ENCODE data around the gene PRM2.
"Not testable (repeated sequence)": the region's sequence is repeated elsewhere in the genome, so short reads cannot be mapped to it uniquely, and the experiment has no call there.

Gene PRM2

GRCh38 chr16:11289696-11290095 lies 13.4 kb upstream of the PRM2 start:
- not testable (repeated sequence) for DNase-seq (ENCODE audit: low read depth, low spot score)

DNA sequence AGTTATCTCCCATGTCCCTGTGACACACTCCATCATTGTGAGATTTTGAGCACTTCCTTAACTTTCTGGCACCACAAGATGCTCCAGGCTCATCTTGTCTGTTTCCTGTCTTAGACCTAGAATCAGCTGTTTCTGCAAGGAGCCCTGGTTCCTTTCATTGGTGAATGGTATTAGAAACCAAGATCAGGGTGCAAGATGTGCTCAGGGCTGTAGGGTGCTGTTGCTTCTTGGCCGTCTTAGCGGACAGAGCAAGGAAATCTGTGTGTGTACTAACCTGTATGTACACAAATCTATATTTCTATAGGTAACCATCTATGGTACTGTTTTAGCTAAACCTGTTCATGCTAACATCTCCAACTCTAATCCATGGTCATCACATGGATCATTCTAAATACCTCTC lies 12.9 kb upstream of the PRM2 start:
- DNase-seq (ENCODE audit: low read depth, low spot score) = no peak

- DNase-seq (ENCODE audit: low read depth, low spot score) = no peak
Measured at GRCh38 chr16:11285842-11286241, 9.6 kb upstream of the PRM2 start.

DNA sequence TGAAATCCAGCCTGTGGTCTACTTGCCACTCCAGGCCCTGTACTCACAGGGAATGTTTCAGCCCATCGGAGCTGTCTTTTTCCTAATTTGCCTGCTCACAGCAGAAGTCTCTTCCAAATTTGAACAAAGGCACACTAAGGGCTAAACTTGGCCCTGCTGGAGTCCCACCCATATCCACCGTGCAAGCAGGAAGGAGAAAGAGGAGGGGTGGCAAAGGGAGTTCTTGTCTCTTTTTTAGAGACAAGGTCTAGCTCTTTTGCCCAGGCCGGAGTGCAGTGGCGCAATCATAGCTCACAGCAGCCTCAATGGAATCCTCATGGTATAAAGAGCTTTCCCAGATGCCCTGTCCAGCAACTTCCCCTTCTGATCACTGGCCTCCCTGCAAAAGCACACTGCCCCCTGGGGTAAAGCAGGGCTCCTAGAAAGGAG lies 7.6 kb upstream of the PRM2 start:
- DNase-seq (ENCODE audit: low read depth, low spot score) = no peak

DNA sequence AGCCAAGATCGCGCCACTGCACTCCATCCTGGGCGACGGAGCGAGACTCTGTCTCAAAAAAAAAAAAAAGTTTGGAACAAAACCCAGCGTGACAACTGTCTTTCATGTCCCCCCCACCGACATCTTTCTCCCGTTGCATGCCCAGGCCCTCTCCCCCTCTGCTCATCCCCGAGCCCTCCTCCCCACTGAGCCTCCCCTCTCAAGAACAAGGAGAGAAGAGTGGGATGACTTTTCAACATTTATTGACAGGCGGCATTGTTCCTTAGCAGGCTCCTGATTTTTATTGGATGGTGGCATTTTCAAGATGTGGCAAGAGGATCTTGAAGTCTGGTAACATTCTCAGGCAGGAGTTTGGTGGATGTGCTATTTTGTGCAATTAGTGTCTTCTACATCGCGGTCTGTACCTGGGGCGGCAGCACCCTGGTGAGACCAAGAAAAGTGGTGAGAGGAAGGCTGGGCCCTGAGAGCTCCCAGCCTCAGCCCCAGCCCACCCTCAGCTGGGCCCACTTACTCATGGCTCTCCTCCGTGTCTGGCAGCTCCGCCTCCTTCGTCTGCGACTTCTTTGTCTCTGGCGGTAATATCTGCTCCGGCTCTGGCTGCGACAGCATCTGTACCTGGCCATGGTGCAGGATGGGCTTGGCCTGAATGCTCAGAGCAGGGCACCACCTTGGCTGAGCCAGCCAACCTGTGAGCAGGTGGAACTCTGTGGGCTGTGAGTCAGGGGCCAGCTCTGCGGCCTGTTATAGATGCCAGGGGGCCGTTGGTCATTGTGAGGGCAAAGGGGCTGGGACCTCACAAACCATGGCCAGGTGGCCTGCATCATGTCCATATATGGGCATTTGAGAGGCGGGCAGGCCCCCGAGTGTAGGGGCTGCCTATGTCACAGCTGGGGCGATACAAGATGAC lies 4.6 kb upstream of the PRM2 start, which contains the start of gene PRM1:
Gene PRM1, minus strand, starts transcription at position 715 of the 907 bp plus-strand sequence. Its CDS starts 92 bp downstream, at position 623.
- DNase-seq (ENCODE audit: low read depth, low spot score) = no peak

DNA sequence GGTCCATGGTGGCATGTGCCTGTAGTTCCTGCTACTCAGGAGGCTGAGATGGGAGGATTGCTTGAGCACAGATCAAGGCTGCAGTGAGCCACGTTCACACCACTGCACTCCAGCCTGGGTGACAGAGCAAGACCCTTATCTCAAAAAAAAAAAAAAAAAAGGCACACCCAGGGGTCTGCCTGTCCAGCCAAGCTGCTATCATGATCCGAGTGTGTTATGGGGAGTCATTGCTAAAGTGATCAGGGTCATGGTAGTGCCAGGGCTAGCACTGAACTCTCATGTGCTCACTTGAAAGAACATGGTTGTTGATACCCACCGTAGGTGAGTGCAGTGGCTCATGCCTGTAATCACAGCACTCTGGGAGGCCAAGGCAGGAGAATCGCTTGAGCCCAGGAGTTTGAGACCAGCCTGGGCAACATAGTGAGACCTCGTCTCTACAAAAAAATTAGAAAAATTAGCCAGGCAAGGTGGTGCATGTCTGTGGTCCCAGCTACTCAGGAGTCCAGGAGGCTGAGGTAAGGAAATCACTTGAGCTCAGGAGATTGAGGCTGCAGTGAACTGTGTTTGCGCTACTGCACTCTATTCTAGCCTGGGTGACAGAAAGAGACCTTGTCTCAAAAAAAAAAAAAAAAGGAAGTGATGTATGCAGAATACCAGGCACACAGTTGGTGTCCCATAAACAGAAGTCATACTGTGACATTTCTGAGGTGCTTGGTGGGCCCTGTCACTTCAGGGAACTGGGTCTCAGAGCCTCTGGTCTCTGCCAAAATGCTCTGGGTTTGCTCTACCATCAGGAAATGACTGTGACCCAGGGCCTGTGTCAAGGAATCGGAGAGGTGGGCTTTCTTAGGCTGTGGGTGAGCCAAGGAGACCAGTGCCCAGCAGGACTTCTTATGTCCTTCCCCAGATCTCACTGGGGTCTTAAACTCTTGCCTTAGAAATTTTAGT lies 2.7 kb upstream of the PRM2 start:
- no peak for DNase-seq (ENCODE audit: low read depth, low spot score)

GRCh38 chr16:11277607-11278337 lies 1.5 kb upstream of the PRM2 start:
- no peak for DNase-seq (ENCODE audit: low read depth, low spot score)

DNA sequence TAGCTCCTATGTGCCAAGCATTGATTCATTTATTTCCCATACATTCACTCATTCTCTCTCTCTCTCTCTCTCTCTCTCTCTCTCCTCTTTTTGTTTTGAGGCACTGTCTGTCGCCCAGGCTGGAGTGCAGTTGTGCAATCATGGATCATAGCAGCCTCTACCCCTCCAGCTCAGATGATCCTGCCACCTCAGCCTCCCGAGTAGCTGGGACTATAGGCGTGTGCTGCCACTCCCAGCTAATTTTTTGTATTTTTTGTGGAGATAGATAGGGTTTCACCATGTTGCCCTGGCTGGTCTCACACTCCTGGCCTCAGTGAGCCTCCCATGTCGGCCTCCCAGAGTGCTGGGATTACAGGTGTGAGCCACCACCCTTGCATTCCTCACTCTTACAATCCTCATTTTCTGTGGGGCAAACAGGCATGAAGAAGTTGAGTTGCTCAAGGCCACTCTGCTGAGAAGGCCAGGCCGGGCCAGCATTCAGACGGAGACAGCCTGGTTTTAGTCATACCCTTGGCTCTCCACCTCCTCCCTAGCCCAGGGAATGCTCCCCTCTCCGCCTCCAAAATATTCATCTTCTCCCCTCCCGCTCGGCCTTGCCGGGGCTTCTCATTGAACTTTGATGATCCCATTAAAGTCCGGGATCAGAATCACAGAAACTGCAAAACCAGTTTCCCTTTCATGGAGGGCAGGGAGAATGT lies 765 bp upstream of the PRM2 start:
- no peak for DNase-seq (ENCODE audit: low read depth, low spot score)

- no peak for DNase-seq (ENCODE audit: low read depth, low spot score)
Measured at GRCh38 chr16:11274964-11275363, 1.3 kb downstream of the PRM2 start.

- no peak for DNase-seq (ENCODE audit: low read depth, low spot score)
Measured at GRCh38 chr16:11273721-11274324, 2.5 kb downstream of the PRM2 start.

- DNase-seq (ENCODE audit: low read depth, low spot score) = no peak
Measured at GRCh38 chr16:11272921-11273720, 3.2 kb downstream of the PRM2 start, which contains the start of gene PRM3. Gene PRM3 (minus strand): TSS chr16:11273629. CDS start chr16:11273595, 34 bp downstream.

DNA sequence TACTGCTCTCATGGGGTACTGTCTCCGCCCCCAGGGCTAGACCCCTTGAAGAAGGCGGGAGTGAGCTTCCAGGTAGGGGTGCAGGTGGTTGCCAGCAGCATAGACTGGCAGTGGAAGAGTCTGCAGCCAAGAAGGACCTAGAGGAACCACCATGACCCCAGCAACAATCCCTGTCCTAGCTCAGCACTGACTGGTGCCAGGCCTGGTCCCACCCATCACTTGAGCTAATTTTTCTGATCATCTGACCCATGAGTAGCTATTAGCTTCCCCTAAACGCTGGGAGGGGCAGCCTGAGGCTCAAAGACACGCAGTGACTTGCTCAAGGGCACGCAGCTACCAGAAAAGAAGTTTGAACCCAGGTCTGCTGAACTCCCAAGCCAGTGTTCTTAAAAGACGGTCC lies 3.8 kb downstream of the PRM2 start:
- DNase-seq (ENCODE audit: low read depth, low spot score) = no peak

- no peak for DNase-seq (ENCODE audit: low read depth, low spot score)
Measured at GRCh38 chr16:11271610-11272009, 4.7 kb downstream of the PRM2 start.

GRCh38 chr16:11270602-11271162 lies 5.6 kb downstream of the PRM2 start:
- DNase-seq (ENCODE audit: low read depth, low spot score) = no peak

DNA sequence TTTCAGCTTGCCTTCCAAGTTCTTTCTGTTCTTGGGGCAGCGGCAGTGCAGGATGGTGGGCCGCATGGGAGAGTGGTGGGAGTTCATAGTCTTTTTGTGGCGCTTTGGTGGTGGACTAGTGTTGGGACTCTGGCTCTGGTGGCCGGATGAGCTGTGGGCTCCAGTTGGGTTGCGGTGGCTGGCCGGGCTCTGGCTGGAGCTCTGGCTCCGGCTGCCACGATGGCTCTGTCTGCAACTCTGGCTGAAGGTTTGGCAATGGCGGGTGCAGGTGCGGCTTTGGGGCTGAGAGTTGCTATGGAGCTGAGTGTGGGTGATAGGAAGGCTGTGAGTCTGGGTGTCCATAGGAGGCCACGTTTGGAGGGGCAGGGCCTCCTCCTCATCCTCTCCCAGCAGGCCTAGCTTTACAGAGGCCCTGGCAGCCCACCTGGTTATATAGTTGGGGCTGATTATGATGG lies 7.3 kb downstream of the PRM2 start, which contains the start of gene TNP2:
Gene TNP2, minus strand, starts transcription at position 405 of the 455 bp plus-strand sequence. Its CDS starts 63 bp downstream, at position 342.
- DNase-seq (ENCODE audit: low read depth, low spot score) = no peak

GRCh38 chr16:11265124-11265523 lies 11.2 kb downstream of the PRM2 start:
- no peak for DNase-seq (ENCODE audit: low read depth, low spot score)

DNA sequence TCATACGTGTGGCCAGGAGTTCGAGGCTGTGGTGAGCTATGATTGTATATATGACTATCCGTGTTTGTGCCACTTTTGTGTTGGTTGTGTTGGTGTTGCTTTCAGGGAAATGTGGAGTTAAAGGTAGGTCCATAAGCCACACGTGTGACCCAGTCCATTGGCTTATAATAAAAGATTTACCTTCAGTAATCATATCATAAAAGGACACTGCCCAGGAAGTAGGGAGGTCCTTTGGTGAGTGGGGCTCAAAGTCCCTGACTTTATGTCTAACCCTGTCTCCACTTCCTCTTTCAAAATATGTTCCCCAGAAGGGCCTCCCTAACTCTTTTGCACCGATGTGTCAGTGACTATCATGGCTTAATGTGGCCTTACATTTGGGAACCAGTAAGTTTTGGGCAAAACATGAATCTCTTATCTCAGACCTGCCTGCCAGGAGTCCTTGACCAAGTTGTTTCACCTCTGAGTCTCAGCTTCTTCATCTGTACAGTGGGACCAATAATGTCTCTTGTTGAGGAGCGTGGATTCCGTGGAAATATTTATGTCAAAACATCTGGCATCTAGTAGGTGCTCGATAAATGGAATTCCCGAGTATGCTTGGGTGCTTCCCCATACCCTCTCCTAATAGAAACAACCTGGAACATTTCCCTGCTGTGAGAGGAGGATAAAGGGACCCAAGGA lies 12.0 kb downstream of the PRM2 start:
- DNase-seq (ENCODE audit: low read depth, low spot score) = no peak

- peak; percentile 42 for DNase-seq (ENCODE audit: low read depth, low spot score)
Measured at GRCh38 chr16:11263737-11264136, 12.5 kb downstream of the PRM2 start.
